Activated T-helper 2 cell treated with anti-CD3 and anti-CD28 coated beads, Interferon-gamma antibody, Interleukin-2, Interleukin-4, amounts not matched to agents 10 μg/mL and 5 μg/mL and 100 μg/mL, durations not matched to agents 14 hours and 24 hours and 36 hours (primary cell): ENCODE data around the gene CCDC88C. TPM values are rescaled to one million over a fixed set of nuclear protein-coding genes. Genes with fewer than 3 reads are reported as not detected.

Source experiments
- DNase-seq: peaks from one replicate; pipeline ENCODE4 v3.0.0; 2021; ENCODE audit warnings: low spot score
- H3K27ac Mint-ChIP-seq: one replicate; pipeline ENCODE4 v1.8.0; 2021; ENCODE audit warnings: mixed read lengths
- H3K27me3 Mint-ChIP-seq: one replicate; pipeline ENCODE4 v1.8.0; 2021; ENCODE audit warnings: low read depth, mixed read lengths
- H3K36me3 Mint-ChIP-seq: one replicate; pipeline ENCODE4 v1.8.0; 2021; ENCODE audit warnings: low read depth, mixed read lengths
- H3K4me1 Mint-ChIP-seq: one replicate; pipeline ENCODE4 v1.8.0; 2021; ENCODE audit warnings: low read depth, mixed read lengths
- H3K4me3 Mint-ChIP-seq: one replicate; pipeline ENCODE4 v1.8.0; 2021; ENCODE audit warnings: low read depth, mild to moderate bottlenecking, moderate library complexity, mixed read lengths
- H3K9me3 Mint-ChIP-seq: one replicate; pipeline ENCODE4 v1.8.0; 2021; ENCODE audit warnings: mixed read lengths
- intact Hi-C: fragments of 100-400 bp; cut with micrococcal nuclease; formaldehyde crosslinking; loops from one replicate; pipeline ENCODE4 v1.15.1; 2023
- total RNA-seq: library from RNA; stranded (reverse); gene quantifications from 2 replicates; pipeline ENCODE4 v1.2.3, GENCODE V29; 2022

CCDC88C gene
- total RNA-seq, 1 donor from 2014 or later = 95.3 TPM

DNA sequence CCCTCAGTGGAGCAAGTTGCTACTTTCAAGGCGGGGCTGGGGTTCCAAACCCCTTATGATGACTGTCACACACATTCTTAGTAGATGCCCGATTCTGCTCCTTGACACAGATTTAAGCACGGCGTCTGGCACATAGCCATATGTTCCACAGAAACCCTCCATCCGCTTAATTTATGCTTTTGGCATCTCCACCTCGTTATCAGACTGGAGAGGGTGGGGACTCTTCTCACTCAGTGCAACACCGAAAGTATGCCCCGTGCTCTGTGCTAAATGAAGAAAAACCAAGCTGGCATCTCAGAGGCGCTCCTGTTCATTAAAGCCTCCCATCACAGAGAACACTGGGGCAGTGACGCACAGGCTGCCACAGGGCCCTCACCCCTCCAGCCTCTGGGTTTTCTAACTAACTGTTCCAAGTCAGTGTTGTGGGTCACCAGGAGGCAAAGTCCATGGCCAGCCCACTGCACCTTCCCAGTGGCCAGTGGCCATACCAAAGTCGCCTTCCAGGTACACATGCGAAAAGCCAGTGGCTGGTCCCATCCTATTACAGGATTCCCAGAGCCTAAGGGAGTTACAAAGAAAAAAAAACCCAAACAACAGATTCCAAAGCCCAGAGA is 27.3 kb downstream of the CCDC88C start:
- DNase-seq = no peak
- H3K36me3 Mint-ChIP-seq = peaks cover 42% of the 10 kb centered on the region
- H3K4me3 Mint-ChIP-seq = no peak overlapping the region
- H3K9me3 Mint-ChIP-seq = no peaks in the 10 kb centered on the region
- H3K4me1 Mint-ChIP-seq = peaks cover 60% of the 10 kb centered on the region
- H3K27ac Mint-ChIP-seq = peak overlapping the region; percentile 47
- intact Hi-C loops = no loop called here
- H3K27me3 Mint-ChIP-seq = no peaks in the 10 kb centered on the region

DNA sequence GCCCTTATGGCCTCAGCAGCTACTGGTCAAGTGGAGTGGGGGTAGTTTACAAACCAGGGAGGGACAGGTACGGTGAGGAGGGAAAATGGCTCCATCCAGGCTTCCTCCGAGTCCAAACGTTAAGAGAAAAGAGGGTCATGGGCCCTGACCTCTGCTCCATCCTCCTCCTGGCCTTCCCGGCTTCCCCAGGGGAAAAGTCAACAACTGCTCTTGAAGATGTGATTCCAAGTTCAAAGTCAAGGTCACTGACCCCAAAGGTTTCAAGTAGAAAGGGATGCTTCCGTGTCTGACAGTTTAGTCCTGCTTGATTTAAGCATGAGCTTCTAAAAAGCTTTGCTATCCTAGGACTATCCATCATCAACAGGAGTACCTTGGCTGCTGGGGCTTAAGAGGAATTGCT is 28.5 kb downstream of the CCDC88C start:
- Mint-ChIP-seq H3K4me3 (no peak overlapping the region), H3K9me3 (no peaks in the 10 kb centered on the region), H3K27me3 (no peaks in the 10 kb centered on the region), H3K27ac (peak overlapping the region; percentile 55), H3K36me3 (peaks cover 42% of the 10 kb centered on the region), H3K4me1 (peaks cover 60% of the 10 kb centered on the region)
- intact Hi-C loops = no loop called here
- no peak for DNase-seq

DNA sequence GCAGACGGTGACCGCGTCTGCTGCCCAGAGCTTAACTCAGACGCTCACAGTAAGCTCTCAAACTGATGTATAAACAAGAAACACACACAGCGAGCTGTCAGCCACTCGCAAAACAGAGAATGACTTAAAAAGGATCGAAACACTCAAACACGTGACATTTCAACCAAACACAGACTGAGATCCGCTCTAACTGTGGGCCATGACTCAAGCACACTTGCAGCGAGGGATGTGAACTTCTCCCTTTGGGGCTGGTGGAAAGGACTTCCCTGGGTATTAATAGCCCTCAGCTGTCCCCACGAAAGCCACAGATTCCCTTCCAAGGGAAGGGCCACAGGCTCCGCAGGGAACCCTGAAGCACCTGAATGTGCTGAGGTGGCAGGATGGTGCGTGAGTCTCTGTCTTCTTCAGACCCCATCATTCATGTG is 29.1 kb downstream of the CCDC88C start:
- intact Hi-C loops = no loop called here
- Mint-ChIP-seq H3K27ac (peak overlapping the region; percentile 55), H3K4me3 (no peak overlapping the region), H3K4me1 (peaks cover 61% of the 10 kb centered on the region), H3K36me3 (peaks cover 44% of the 10 kb centered on the region), H3K27me3 (no peaks in the 10 kb centered on the region), H3K9me3 (no peaks in the 10 kb centered on the region)
- DNase-seq = no peak

DNA sequence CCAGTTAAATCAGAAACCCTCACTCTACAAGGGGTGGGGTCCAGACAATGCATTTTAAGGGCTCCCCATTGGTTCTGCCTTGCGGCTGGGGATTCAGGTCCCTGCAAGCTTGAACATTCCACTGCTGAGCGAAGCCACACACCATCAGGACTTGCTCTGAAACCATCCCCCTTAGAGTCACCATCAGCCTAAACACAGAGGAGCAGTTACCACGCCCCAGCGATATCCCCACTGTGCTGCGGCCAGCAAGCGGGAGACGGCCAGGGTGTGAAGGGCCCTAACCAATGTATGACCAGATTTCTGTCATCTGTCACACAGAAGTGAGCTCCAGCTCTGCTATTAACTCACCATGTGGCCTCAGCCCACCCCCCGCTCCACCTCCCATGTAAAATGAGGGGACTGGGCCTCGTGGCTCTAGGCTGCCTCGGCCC is 29.7 kb downstream of the CCDC88C start:
- Mint-ChIP-seq H3K4me1 (peaks cover 62% of the 10 kb centered on the region), H3K36me3 (peaks cover 44% of the 10 kb centered on the region), H3K27me3 (no peaks in the 10 kb centered on the region), H3K27ac (peak overlapping the region; percentile 55), H3K9me3 (no peaks in the 10 kb centered on the region), H3K4me3 (no peak overlapping the region)
- no peak for DNase-seq
- intact Hi-C loops = no loop called here

DNA sequence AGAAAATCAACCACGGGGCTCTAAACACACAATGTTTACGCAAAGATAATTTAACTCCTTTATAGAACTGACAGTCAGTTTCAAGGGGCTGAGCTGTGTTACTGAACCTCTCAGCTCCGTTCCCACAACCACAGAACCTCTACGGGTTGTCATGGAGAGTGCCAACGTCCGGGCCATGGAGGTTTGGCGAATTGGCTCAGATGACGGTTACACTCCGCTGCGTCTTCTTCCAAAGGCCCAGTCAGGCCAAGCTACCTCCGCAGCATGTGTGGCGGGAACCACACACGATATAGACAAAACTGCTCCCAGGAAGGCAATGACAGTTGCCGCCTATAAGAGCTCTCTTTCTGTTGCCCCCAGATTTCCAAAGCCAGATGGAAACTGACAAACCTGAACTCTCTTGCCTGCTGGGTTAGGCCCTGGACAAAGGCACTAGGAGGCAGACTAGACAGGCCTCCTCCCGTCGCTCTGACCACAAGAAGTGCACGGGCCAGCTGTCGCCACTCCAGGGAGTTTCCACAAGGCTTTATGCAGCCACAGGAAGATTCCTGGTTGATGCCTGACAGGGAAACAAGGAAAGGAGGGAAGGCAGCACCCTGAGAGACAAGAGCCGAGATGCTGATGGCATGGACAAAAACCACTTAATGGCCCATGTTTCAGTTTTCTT is 30.3 kb downstream of the CCDC88C start:
- Mint-ChIP-seq H3K27me3 (no peaks in the 10 kb centered on the region), H3K27ac (no peak overlapping the region), H3K9me3 (no peaks in the 10 kb centered on the region), H3K4me1 (peaks cover 65% of the 10 kb centered on the region), H3K36me3 (peaks cover 44% of the 10 kb centered on the region), H3K4me3 (no peak overlapping the region)
- intact Hi-C loops = no loop called here
- no peak for DNase-seq

DNA sequence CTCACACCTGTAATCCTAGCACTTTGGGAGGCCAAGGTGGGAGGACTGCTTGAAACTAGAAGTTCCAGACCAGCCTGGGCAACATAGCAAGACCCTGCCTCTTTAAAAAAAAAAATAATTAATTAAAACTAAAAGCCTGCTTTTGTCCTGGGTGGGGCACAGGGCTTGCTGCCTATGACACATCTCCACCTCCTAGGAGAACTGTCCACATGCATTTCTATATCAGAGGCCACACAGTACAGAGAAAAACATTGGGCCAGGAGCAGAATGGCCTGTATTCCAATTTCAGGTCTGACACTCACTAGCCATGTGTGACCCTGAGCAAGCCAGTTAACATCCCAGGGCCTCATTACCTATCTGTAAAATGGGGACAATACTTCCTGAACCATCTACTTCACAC is 31.9 kb downstream of the CCDC88C start:
- Mint-ChIP-seq H3K4me1 (peaks cover 64% of the 10 kb centered on the region), H3K36me3 (peaks cover 44% of the 10 kb centered on the region), H3K27me3 (no peaks in the 10 kb centered on the region), H3K27ac (no peak overlapping the region), H3K9me3 (no peaks in the 10 kb centered on the region), H3K4me3 (no peak overlapping the region)
- intact Hi-C loops = no loop called here
- no peak for DNase-seq

DNA sequence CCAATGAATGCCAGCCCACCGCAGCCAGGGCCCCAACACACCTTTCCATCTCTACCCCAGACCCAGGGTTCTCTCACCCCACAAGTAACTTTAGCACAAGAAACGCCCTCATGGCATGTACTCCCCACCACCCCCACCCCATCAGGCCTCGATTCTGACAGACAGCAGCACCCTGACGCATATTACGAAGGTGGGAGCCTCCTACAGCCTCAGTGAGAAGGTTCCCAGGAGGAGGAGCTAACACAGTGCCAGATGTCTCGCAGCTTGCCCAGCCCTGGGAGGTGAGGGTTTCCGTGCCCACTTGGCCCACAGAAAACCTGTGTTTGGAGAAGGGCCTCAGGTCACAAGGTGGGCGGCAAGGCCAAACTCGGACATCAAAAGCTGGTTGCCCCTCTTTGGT is 32.4 kb downstream of the CCDC88C start:
- H3K9me3 Mint-ChIP-seq = no peaks in the 10 kb centered on the region
- peaks cover 44% of the 10 kb centered on the region for H3K36me3 Mint-ChIP-seq
- H3K27me3 Mint-ChIP-seq = no peaks in the 10 kb centered on the region
- H3K4me1 Mint-ChIP-seq = peaks cover 63% of the 10 kb centered on the region
- intact Hi-C loops = no loop called here
- no peak for DNase-seq
- H3K27ac Mint-ChIP-seq = no peak overlapping the region
- H3K4me3 Mint-ChIP-seq = no peak overlapping the region

DNA sequence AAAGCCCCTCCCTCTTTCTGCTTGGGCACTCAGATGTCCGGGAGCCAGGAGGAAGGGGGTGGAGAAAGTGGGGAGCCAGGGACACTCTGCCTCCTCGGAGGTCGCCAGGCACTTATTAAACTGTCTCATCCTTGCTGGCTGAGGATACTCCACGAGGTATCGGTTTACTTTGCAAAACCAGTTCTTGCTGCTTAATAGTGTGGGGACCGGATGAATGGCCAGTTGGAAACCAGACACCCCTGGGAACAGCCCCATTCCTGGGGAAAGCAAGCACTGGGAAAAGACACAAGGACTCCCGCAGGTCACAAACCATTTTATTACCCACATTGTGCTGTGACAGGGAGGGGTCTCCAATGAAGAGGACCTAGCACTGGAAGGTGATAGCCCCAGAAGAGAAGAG is 34.2 kb downstream of the CCDC88C start:
- Mint-ChIP-seq H3K4me3 (no peak overlapping the region), H3K27ac (no peak overlapping the region), H3K27me3 (no peaks in the 10 kb centered on the region), H3K4me1 (peaks cover 66% of the 10 kb centered on the region), H3K9me3 (no peaks in the 10 kb centered on the region), H3K36me3 (peaks cover 45% of the 10 kb centered on the region)
- intact Hi-C loops = no loop called here
- DNase-seq = no peak

DNA sequence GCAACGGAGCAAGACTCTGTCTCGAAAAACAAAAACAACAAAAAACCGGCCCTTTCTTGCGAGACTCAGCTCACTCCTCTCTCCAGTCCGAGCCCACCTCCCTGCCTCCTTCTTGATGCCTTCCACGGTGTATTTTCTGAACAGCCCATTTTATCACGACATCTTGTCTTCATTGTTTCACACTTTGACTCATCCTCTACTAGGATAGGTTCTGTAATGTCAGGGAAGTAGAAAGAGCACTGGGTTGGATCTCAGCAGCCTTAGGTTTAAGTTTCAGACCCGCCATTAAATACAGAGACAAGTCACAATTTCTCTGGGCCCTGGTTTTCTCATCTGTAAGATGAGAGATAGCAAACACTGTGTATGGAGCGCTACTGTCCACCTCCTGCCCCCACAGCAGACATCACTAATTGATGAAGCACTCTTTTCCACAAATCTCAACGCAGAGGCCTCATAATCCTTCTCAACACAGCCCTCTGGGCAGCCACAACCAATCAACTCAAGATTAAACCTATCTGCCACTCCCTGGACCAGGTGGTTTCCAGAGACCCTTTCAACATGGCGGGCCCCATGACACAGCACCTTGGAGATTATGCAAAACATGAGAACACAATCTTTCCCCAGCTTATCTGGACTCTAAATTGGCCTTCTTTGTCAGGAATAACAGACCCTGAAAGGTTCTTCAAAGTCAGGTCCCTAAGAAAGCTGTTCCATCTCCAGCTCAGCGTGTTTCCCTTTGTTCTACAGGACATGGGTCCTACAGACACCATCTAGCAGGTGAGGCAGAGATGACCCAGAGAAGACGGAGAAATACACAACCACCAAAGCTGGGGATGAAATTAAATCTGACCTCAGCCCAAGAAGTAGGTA is 35.6 kb downstream of the CCDC88C start:
- peaks cover 44% of the 10 kb centered on the region for H3K36me3 Mint-ChIP-seq
- DNase-seq = no peak
- H3K27me3 Mint-ChIP-seq = no peaks in the 10 kb centered on the region
- H3K27ac Mint-ChIP-seq = peak overlapping the region; percentile 71
- no peaks in the 10 kb centered on the region for H3K9me3 Mint-ChIP-seq
- peaks cover 69% of the 10 kb centered on the region for H3K4me1 Mint-ChIP-seq
- intact Hi-C loops = loop anchor here (2.0 kb wide), 1 partner anchor 15 kb away; no protein-coding TSS in a partner anchor
- H3K4me3 Mint-ChIP-seq = no peak overlapping the region

DNA sequence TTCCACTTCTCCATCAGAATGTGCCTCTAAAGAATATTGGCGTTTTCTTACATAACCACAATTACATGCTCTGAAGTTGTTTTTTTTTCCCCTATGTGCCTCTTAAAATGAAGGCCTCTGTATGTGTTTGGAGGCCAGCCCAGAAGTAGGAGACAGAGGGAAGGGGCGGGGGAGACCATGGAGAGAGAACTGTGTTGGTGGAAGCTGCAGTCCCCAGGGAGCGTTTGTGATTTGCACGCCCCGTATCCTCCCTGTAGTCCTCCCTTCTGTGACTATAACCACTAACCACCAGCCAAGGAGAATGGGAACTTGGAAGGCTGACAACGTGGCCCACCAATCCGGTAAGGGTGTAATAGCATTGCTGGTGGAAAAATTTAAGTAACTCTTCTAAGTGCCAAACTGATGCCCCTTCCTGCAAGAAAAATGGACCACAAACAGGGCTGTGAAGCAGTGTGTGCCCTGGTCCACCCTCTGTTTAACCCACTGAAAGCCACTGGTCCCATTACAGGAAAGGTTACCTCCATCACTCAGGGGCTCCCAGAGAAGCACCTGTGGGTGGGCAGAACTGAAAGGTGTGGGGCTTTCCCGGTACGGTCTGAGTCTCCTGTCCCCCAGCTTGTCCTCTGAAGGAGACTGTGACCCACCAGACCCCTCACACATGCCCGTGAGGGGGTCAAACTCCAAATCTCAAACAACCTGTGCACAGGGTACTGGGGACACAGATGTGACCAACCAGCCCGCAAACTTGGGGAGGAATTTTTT is 36.8 kb downstream of the CCDC88C start:
- Mint-ChIP-seq H3K27ac (peak overlapping the region; percentile 47), H3K36me3 (peaks cover 43% of the 10 kb centered on the region), H3K9me3 (no peaks in the 10 kb centered on the region), H3K27me3 (no peaks in the 10 kb centered on the region), H3K4me3 (no peak overlapping the region), H3K4me1 (peaks cover 79% of the 10 kb centered on the region)
- intact Hi-C loops = loop anchor here (2.0 kb wide), 1 partner anchor 16 kb away; no protein-coding TSS in a partner anchor
- DNase-seq = no peak

DNA sequence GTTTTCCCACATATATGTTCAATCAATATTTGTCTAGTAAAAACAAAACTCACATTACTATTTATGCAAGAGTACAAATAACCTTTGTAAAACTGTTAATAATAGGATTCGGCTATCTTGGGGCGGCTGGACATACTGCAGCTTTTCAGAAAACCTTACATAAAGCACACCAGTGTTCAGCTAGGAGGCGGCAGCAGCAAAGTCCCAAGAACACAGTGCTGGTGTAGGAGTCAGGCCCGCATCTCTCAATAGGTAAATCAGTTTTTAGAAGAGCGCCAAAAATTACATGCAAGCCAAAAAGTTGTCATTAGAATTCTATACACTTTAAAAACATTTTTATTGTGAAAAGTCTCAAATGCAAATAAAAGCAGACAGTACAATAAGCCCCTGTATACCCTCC is 37.5 kb downstream of the CCDC88C start:
- peaks cover 45% of the 10 kb centered on the region for H3K36me3 Mint-ChIP-seq
- peak overlapping the region; percentile 44 for H3K27ac Mint-ChIP-seq

DNA sequence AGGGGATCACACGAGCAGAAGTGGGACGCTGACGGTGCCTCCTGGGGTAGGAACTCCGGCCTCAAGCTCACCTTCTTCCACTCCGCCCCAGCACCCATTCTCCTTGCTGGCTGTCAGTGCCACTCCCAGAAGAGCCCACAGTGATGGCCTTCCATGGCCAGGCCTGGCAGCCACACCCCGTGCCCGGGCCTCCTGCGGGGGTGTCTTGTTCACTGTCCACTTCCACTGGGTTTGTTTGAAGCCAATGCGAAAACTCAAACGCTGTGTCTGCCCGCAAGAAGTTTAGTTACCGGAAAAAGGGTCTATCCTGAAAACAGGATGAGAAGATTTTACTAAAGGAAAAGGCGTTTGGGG is 38.1 kb downstream of the CCDC88C start:
- no peaks in the 10 kb centered on the region for H3K27me3 Mint-ChIP-seq
- no peak for DNase-seq
- no peaks in the 10 kb centered on the region for H3K9me3 Mint-ChIP-seq
- intact Hi-C loops = no loop called here
- H3K36me3 Mint-ChIP-seq = peaks cover 45% of the 10 kb centered on the region
- no peak overlapping the region for H3K4me3 Mint-ChIP-seq
- peaks cover 84% of the 10 kb centered on the region for H3K4me1 Mint-ChIP-seq
- no peak overlapping the region for H3K27ac Mint-ChIP-seq

More for the DNA sequence above, 37.5 kb downstream of the CCDC88C start:
- Mint-ChIP-seq H3K9me3 (no peaks in the 10 kb centered on the region), H3K27me3 (no peaks in the 10 kb centered on the region), H3K4me1 (peaks cover 84% of the 10 kb centered on the region), H3K4me3 (no peak overlapping the region)
- no peak for DNase-seq
- intact Hi-C loops = loop anchor here (2.0 kb wide), 1 partner anchor 17 kb away; no protein-coding TSS in a partner anchor
